SKM-1 treated with dmso at 0.1 percent for 144 hours (cell line): ENCODE results near the gene GBX2.
"Not testable (repeated sequence)": the region's sequence is repeated elsewhere in the genome, so short reads cannot be mapped to it uniquely, and the experiment has no call there.

Experiments used
- DNase-seq: peaks from one replicate; lab custom pipeline; 2025; ENCODE audit not compliant: unreplicated experiment; lab: John Stamatoyannopoulos, UW

Gene GBX2

DNA sequence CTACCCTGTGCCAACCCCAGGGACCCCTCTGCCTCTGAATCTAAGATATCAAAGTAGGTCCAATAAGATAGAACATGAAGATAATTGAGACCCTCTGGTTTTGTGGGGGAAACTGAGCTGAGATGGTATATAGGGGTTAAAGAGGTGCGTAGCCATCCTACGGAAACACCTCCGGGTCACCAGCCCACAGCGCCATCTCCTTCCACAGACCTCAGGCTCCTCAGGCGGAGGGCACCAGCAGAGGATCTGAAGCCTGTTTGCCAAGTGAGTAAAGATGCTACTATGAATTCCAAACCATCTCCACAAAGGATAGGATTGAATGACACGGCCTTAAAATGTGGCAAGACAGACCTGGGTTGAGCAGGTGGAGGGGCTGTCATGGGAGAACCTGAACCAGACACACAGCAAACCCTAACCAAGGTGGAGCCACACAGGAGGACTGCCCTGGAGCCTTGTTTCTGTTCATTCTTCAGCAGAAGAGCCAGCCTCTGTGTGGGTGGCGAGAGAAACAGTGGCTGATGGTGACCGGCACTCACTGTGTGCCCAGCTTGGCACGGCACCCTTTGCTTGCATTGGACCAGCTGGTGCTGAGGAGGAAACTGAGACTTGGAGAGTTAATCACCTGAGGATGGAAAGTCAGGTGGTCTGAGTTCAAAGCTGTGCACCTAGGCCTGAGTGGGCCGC lies 10.2 kb downstream of the GBX2 start:
- DNase-seq, result no peak

DNA sequence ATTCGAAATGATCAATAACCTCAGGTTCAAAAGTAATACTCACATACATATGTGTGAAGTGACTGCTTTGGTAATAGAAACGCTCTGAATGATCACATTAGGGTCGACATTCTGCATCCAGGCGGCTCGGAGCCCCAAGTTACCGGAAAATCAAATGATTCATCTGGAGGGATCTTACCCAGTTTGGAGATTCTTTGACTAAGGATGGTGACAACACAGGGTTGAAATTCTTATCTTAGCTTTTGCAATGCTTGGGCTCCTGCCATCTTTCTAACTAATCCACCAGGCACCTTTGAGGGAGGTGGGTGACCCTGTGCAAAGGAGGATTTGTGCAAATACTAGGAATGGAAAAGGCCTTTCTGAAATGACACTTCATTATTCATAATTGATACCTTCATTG lies 10.8 kb downstream of the GBX2 start:
- no peak for DNase-seq

DNA sequence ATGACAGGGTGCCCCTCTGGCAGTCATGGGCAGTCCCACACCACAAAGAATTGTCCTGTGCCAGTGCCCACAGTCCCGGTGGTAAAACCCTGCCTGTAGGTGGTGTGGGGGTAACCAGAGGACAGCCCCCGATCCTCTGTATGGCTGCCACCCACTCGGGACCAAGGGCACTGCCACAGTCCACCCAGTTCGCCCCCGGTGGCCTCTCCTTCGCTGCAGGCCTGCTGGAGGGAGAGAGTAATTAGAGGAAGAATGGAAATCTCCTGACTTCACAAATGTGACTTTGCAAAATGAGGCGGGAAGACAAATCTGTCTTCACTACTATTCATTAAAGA lies 11.4 kb downstream of the GBX2 start:
- DNase-seq, result no peak

DNA sequence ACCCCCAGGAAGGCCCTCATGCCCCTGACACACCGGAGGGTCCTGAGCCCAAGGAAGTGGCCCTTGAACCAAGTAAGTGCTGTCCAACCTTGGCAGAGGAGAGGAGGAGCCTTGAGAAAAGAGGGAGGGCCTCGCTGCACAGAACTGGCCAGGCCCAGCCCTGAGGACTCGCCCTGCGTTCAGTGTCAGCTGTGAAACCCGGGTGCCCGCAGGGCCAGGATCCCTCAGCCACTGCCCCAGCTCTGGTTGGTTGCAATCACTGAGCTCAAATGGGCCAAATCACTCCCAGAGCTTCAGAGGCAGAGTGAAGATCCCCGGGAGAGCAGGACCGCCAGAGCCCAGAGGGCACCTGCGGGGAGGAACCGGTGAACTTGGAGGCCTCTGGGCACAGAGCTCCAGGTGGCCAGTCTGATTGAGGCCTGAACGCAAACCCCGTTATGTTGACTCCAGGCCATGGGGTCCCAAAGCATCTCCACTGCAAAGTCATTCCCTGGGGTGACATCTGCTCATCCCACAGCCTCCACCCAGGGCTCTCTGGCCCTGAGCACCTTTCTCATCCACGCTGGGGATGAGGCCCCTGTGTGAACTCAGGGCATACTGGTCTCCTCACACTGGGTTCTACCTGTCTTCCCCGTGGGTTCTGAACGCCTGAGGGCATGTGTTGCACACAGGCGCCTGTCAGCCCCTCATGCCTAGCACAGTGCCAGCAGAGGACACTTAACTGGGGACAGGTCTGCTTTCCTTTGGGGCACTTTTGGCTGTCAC lies 11.9 kb downstream of the GBX2 start:
- no peak for DNase-seq

DNA sequence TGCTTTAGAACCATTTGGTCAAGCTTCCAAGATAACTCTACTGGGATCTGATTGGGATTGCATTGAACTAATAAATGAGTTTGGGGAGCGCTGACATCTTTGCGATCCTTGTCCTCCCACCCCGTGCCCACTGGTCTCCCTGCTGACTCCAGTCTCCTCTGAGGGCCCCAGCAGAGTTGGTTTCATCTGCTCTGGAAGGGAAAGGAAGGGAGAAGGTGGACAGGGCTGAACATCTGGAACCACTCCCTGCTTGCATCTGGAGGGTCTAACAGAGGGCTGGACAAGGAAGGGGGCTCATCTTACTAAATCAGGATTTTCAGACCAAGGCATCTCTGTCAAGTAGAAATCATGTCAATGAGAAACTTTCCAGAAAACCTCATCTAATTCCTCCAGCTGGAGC lies 12.8 kb downstream of the GBX2 start:
- DNase-seq, result no peak

DNA sequence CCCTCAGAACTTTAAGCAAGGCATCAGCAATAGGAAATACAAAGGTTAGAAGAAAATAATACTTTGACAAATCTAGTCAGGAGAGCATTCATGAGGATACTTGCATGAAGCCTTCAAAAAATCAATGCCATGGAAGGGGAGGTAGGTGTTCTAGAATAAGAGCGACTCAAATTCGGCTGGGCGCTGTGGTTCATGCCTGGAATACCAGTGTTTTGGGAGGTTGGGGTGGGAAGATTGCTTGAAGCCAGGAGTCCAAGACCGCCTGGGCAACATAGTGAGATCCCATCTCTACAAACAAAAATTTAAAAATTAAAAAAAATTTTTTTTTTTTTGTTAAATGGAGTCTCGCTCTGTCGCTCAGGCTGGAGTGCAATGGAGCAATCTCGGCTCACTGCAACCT lies 21.8 kb downstream of the GBX2 start:
- no peak for DNase-seq

DNA sequence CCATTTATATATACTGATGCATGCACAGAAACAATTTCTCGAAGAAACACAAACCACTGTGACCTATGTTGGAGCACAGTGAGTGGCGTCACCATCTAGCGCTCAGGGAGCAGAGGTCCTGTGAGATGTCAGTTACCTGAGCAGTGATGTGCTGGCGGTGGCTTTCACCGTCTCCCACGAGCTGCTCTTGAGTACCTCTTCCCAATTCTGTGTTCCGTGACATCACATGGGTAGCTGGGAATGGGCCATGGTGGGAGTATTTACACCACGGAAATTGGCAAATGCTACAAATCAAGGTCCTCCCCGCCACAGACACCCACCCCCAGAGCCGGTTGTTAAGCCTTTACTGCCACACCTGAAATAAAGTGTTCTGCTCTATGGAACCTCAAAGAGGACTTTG lies 24.4 kb downstream of the GBX2 start:
- no peak for DNase-seq

DNA sequence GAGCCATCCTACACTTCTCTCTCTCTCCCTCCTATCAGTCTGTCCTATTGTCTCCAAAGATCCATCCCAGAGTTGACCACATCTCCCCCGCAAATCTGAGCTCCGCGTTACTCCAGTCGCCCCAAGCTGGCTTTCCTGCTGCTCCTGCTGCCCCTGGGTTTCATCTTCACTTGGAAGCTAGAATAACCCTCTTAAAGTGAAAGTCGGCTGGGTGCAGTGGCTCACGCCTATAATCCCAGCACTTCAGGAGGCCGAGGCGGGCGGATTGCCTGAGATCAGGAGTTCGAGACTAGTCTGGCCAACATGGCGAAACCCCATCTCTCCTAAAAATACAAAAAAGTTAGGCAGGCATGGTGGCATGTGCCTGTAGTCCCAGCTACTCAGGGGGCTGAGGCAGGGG lies 26.6 kb downstream of the GBX2 start:
- not testable (repeated sequence) for DNase-seq

DNA sequence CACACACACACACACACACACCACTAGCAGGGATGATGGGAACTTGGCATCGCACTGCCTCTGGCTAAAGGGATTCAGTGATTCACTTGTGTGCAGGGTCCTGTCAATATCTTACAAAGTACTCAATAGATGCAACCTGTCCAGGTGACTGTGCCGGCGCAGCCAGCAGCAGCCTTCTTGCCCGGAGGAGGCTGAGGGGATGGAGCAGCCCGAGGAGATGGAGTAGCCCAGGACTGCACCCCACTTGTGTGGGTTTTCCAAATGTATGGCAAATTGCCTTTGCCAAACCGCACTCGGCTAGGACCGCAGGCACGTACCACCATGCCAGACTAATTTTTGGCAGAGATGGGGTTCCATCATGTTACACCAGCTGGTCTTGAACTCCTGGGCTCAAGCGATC lies 31.1 kb downstream of the GBX2 start:
- no peak for DNase-seq

DNA sequence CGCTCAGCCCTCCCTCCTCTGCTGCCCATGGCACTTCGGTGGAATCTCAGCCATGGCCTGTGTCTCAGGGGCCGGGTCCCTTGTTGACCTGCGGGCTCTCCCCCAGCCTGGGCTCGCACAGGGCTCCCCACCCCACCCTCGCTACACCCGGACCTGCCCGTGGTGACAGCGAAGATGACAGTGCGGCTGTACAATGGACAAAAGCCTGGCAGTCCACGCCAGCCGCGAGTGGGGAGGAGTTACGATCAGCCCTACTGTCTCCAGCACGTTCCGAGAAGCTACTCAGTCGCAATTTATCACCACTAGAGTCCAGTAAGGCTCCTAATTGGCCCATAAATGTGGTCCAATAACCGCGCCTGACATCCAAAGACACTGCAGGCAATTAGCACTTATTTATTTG lies 31.6 kb downstream of the GBX2 start:
- DNase-seq, result no peak

DNA sequence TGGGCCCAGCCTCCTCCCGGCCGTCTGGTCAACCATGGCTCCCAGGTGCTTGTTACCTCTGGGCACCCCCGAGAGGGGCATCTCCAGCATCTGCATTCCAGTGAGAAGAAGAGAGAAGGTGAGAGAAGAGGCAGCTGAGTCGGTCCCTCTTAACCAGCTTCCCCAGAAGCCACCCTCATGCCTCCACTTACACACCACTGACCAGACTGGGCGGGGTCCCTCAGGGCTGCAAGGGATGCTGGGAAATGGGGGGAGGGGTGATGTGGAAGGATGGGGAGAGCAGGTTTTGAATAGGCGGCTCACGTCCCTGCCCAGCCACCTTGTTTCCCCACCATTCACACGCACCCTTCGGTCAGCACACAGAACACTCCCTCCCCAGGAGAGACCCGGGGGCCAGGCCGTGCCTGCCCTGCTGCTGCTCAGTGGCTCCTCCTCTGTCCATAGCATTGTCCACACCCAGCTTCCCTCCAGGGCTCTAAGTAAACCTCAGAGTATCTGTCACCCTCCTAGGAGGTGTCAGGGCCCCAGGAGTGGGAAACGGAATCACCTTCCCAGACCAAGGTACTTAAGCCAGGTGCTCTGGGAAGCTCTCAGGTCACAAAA lies 34.7 kb downstream of the GBX2 start:
- no peak for DNase-seq

DNA sequence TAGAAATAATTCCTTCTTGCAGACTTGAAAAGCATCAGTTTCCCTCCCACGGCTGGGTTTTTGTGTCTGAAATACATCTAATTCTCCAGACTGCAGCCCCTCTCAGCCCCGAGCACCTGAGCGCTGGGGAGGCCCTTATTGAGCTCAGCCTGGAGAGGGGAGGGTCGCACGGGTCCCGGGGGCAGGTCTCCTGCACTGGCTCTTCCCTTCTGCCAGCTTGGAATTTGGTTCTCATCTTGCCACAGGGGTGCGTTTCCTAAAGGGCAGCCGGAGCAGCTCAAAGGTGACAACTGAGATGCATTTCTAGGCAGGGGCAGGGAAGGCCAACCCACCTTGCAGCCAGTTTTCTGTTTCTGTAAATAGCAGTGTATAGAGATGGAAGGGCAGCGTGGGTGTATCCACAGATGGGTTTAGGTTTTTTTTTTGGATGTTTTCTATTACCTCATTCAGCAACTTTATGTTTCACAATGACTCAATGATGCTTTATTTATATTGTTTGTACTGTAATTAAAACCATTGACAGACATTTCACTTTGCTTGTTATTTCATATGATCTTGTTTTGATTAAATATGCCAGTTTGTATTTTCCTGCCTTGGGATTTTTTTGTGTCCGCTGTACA lies 37.0 kb downstream of the GBX2 start:
- no peak for DNase-seq

DNA sequence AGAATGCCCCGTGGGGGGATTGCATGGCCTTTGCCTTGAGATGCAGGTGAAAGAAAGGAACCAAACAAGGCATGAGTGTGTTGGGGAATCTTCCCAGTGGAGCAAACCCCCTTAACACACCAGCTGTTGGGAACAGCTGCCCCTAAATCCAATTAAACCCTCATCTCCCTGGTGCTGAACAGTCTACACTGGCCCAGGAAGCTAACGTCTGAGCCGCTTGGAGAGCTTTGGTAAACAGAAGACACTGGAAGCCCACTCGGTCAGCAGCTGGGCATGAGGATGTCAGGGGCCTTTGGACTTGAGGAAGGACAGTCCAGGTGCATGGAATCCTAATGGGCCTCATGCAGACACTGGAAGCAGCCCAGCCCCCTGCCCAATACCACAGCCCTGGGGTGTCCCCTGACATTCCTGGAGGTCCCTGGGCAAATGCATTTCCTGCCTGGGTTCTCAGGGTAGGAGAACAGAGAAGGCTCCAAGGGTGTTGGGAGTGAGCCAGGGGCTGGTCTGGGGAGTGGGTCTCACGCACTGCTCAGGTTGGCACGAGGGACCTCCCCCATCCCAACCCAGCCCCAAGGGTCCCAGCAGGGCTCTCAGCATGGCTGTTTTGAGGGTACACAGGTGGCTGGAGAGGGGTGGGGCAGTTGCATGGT lies 37.7 kb downstream of the GBX2 start:
- no peak for DNase-seq

DNA sequence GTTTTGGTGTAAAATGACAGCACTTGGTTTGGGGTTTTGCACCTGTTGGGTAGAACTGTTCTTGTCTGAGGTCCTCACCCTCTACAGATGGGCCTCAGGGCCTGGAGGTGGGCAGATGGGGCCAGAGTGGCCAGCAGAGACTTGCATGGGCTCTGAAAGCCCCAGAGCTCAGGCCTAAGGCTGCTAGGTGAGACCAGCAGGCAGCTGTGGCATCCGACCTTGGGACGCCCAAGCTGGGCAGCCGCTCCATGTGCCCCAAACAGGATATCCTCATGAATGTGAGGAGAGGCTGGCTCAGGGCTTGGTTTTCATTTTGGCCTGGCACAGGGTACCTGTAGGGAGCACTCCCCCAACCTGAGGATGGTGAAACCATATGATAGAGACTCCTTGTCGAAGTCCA lies 38.3 kb downstream of the GBX2 start:
- no peak for DNase-seq

DNA sequence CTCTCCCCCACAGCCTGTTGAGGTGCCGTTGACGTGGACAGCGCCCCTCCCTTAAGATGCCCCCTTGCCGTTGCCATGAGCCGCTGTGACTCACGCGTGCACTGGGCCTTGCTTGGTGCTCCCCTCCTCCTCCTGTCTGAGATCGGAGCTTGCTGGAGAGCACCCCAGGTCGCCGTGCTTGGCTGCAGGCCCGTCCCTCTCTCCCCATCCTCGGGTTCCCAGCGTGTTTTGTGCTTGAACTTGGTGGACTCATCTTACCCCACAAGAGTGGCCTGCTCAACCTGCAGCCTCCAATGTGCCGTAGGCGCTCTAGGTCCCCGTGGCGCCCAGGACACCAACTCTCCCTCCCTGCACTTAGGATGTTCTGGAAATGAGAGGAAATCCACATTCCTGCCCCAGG lies 39.9 kb downstream of the GBX2 start:
- DNase-seq, result no peak

DNA sequence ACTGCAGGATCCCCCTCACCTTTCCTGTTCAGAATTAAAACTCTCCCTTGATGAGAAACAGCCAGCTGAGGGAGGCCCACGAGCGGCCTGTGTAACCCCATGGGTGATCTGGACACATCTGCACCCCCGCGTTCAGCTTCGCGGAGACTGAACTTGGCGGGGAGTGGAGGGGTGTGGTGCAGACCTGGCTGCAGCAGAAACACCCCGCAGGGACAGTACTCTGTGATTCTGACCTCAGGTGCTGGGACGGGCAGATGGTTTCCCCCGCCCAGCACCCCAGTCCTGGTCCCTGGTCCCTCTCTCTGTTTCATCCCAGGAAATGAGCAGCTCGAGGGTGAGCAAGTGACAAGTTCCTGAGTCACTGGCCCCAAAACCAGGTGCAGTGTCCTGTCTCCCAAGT lies 41.2 kb downstream of the GBX2 start:
- DNase-seq, result no peak

DNA sequence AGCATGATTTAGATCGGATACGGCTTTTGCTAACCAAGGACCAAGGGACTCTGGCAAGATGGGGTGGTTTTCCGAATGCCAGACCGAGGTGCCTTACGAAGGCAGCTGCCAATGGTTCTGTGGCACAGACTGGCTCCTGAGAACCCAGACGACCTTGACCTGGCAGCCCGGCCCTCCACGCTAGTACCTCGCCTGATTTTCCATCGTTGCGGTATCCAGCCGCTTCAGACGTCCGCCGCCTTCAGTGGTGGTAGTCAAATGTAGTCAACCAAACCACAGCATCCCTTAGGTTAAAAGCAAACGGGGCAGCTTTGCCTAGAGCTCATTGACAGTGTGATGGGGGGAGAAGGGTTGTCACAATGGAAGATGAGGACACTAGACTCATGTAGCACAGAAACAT lies 42.6 kb downstream of the GBX2 start:
- no peak for DNase-seq

DNA sequence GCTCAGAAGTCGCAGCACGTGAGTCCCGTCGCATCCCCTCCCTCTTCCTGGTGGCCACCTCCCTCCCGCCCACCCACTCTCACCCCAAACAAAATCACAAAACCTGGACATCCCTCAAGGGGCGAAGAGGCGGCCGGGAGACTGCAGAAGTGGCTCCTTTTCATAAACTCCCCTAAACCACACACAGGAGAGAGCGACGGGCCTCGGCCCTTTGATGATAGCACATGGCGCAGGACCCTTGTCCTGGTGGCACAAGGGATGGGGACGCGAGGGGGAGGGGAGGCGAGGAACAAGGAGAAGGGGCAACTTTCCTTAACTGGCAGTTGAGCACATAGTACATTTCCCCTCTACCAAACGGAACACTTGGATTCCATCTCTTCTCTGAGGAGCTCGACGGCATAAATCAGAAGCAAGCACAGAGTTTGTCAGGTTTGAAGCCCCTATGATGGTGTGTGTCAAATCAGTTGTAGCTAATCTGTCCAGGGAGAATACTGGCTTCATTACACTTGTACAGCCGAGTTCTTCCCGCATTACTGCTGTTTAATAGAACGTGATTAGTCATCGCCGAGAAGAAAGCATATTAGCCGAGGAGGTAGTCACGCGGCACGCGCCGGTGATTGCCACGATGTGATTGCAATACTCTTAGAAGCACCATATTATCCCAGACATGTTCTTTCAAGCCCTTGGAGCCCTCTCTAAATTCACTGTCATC lies 43.8 kb downstream of the GBX2 start:
- DNase-seq, result no peak

DNA sequence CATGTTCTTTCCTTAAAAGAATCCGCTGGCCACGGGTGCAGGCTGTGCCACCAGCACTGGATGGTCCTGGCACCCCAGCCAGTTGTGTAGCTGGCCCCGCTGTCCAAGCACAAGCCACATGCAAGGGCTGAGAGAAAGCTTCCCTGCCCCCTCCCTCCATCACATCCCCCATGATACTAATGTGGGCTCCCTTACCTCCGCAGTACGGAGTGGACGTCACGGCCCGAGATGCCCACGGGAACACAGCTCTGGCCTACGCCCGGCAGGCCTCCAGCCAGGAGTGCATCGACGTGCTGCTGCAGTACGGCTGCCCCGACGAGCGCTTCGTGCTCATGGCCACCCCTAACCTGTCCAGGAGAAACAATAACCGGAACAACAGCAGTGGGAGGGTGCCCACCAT lies 44.5 kb downstream of the GBX2 start:
- no peak for DNase-seq

DNA sequence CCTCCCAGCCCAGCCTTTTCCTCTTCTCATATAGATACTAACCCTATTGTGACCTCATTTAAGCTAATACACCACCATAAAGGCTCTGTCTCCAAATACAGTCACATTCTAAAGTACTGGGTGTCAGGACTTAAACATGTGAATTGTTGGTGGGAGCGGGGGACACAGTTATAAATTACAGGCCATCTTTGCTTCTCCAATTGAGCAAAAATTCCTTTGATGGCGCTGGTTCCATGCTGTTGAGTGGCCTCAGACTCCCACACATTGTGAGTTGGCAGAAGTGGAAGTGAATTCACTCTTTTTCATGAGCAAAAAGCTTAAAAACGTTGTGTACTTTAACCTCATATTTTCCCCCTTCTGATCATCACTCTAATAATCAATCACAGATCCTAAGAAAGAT lies 46.0 kb downstream of the GBX2 start:
- no peak for DNase-seq

DNA sequence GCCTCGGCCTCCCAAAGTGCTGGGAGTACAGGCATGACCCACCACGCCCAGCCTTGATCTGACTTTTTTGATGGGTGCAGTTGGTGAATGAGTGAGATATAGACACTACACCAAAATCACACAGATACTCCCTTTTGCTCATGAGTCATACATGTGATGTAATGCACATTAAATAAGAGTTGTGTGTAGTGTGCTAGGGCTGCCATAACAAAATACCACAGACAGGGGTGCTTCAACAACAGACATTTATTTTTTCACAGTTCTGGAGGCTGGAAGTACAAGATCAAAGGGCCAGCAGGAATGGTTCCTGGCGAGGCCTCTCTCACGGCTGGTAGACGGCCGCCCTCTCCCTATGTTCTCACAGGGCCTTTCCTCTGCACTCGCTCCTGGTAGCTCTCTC lies 46.6 kb downstream of the GBX2 start:
- DNase-seq, result no peak
